ENCODE data around the gene PIGR. TPM values are rescaled to one million over a fixed set of nuclear protein-coding genes. Genes with fewer than 3 reads are reported as not detected.

Gene PIGR
- total RNA-seq, 2 experiments from 2014 or later, result not detected

DNA sequence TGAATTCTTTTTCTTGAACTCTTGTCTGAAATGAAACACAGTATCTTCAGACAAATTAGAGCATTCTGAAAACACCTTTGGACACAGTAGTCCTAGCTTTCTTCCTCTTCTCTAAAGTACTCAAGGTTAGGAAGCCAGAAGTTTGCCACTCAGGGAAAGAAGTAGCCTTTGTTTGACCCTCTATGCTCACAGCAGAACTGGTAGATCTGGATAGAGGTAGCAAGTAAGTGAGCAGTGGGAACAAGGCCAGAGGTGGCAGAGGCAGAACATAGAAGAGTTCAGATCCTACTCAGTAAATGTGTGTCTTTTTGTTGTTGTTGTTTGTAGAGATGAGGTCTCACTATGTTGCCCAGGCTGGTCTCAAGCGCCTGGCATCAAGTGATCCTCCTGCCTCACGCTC lies 7.4 kb upstream of the PIGR start:
- Mint-ChIP-seq H3K27ac (no peak overlapping the region), H3K4me3 (no peak overlapping the region), H3K27me3 (peaks cover 4% of the 10 kb centered on the region), H3K4me1 (peaks cover 19% of the 10 kb centered on the region), H3K36me3 (no peaks in the 10 kb centered on the region), H3K9me3 (no peaks in the 10 kb centered on the region)
- DNase-seq, result no peak
- no peak for ATAC-seq (ENCODE audit: low read depth)
- POLR2A ChIA-PET, result interaction anchor here (1.5 kb wide), 1 partner anchor 32 kb away, joined by 3 read pairs; the partner anchor contains the start of gene FCMR

DNA sequence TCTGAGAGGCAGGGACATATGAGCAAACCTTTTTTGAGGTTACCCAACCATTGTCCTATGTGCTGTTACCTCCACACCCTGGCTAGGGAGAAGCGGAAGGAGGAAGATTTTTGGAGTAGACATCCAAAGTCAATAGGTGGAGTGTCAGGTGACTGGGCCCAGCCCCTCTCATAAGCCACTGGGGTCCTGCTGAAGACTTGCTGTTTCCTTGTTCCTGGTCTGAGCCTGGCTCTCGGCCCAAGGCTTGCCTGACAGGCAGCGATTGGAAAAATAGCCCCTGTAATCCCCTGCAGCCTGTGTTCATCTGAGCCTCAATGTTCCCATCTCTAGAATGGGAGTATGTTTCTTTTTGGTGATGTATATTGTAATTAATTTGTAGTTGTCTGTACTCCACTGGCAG lies 6.9 kb upstream of the PIGR start:
- peaks cover 19% of the 10 kb centered on the region for H3K4me1 Mint-ChIP-seq
- H3K4me3 Mint-ChIP-seq, result no peak overlapping the region
- H3K36me3 Mint-ChIP-seq, result no peaks in the 10 kb centered on the region
- H3K9me3 Mint-ChIP-seq, result no peaks in the 10 kb centered on the region
- DNase-seq, result no peak
- ATAC-seq (ENCODE audit: low read depth), result no peak
- POLR2A ChIA-PET, result interaction anchor here (0.7 kb wide), 1 partner anchor 31 kb away, joined by 3 read pairs; the partner anchor contains the start of gene FCMR
- H3K27ac Mint-ChIP-seq, result no peak overlapping the region
- H3K27me3 Mint-ChIP-seq, result peaks cover 4% of the 10 kb centered on the region

DNA sequence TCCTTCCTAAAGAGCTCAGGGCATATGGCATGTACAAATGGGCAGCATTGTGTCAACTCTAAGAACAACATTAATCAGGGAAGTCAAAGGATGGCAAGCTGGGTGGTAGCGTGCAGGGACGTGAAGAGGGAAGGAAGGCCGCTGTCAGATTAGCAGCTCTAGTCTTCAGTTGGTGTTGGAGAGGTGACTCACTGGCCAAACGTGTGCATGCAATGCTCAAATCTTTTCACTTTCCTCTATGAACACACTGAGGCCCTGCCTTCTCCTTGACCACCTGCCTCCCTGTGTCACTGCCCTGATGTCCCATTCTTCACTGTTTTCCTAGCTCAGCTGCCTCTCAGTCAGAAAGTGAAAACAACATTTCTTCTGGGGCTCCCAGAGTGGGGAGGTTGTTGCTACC lies 5.9 kb upstream of the PIGR start:
- no peak for ATAC-seq (ENCODE audit: low read depth)
- POLR2A ChIA-PET, result no interaction called here
- H3K9me3 Mint-ChIP-seq, result no peaks in the 10 kb centered on the region
- no peak for DNase-seq
- H3K4me3 Mint-ChIP-seq, result no peak overlapping the region
- H3K27ac Mint-ChIP-seq, result no peak overlapping the region
- peaks cover 19% of the 10 kb centered on the region for H3K4me1 Mint-ChIP-seq
- H3K36me3 Mint-ChIP-seq, result no peaks in the 10 kb centered on the region
- H3K27me3 Mint-ChIP-seq, result peaks cover 4% of the 10 kb centered on the region

DNA sequence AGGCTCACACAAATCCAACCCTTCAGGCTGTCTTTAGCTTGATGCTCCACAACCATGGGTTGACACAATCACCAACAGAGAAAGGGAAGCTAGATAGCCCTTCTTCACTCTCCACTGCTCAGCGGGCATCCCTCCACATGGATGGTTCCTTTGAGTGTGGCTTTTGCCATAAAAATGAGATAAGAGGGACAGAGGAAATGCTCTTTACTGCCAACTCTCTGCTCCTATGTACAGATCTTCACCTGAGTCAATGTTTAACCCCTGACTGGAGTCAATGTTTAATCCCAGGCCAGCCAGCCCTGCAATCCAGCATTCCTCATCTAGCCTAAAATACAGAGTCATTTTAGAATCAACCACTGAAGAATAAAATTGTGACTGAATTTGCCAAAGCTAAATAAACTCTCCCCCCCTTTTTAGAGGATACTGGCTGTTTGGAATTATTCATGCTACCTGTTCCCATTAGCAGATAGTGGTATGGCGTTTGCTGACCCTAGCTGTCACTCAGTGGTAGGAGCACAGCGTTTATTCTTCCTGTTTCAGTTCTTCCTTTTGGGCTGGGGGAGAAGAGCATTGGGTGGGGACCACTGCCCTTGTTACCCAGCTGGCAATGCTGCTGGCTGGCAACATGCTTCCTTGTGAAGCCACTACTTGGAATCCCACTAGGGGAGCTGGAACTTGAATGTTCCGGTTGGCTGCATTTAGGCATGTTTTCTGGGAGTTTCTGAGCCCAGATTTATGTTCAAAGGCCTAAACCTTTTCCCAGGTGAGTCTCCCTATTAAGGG lies 5.2 kb upstream of the PIGR start:
- Mint-ChIP-seq H3K4me3 (no peak overlapping the region), H3K27ac (no peak overlapping the region), H3K36me3 (no peaks in the 10 kb centered on the region), H3K9me3 (no peaks in the 10 kb centered on the region), H3K27me3 (peaks cover 4% of the 10 kb centered on the region), H3K4me1 (peaks cover 19% of the 10 kb centered on the region)
- no peak for ATAC-seq (ENCODE audit: low read depth)
- no peak for DNase-seq
- POLR2A ChIA-PET, result no interaction called here

DNA sequence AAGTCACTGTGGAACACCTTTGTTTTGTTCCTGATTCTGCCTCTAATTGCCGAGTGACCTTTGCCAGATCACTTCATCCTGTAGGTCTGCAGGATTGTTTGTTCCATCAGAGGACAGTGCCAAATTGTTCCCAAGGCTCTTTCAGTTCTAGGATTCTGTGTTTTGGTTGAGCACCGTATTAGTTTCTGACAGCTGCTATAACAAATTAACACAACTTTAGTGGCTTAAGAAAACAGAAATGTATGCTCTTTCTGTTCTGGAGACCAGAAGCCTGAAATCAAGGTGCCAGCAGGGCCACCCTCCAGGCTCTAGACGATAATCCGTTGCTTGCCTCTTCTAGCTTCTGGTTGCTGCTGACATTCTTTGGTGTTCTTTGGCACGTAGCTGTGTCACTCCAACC lies 3.4 kb upstream of the PIGR start:
- H3K27me3 Mint-ChIP-seq, result peaks cover 6% of the 10 kb centered on the region
- peaks cover 11% of the 10 kb centered on the region for H3K4me1 Mint-ChIP-seq
- POLR2A ChIA-PET, result no interaction called here
- H3K36me3 Mint-ChIP-seq, result no peaks in the 10 kb centered on the region
- no peak overlapping the region for H3K4me3 Mint-ChIP-seq
- H3K9me3 Mint-ChIP-seq, result no peaks in the 10 kb centered on the region
- no peak overlapping the region for H3K27ac Mint-ChIP-seq
- DNase-seq (no peak), ATAC-seq (ENCODE audit: low read depth) (no peak)

DNA sequence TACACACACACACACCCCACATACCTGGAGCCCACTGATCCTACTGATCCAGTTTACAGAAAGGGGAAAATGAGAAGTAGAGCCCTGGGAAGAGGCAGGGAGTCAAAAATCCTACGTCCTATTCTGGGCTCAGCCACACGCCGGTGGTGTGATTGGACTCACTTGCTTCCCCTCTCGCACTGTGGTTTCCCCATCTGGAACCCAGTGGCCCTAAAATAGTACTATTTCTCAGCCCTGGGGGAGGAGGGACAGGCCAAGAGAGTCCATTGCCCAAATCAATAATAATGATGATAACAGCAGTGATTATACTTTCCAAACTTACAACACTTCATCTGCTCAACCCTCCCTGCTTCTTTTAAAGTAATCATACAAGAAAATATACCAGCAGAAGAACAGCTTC lies 2.9 kb upstream of the PIGR start:
- DNase-seq (no peak), ATAC-seq (ENCODE audit: low read depth) (no peak)
- no peaks in the 10 kb centered on the region for H3K9me3 Mint-ChIP-seq
- peaks cover 7% of the 10 kb centered on the region for H3K4me1 Mint-ChIP-seq
- H3K36me3 Mint-ChIP-seq, result no peaks in the 10 kb centered on the region
- no peak overlapping the region for H3K27ac Mint-ChIP-seq
- POLR2A ChIA-PET, result no interaction called here
- H3K4me3 Mint-ChIP-seq, result no peak overlapping the region
- peaks cover 9% of the 10 kb centered on the region for H3K27me3 Mint-ChIP-seq

DNA sequence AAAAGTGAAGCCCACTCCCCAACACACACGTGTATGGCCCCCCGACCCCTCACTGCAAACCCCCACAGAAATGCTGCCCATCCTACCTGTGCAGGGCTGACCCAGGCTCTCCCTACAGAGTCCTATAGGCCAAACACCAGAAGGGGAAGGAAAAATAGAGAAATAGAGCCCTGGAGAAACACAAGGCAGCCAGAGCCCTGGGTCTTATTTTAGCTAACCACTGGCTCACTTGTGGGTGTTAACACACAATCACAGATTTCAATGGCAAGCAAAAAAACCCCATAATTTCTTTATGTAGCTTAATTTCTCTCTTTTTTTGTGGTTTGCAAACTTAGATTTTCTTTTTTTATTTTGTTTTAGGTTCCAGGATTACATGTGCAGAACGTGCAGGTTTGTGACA lies 989 bp upstream of the PIGR start:
- no peaks in the 10 kb centered on the region for H3K36me3 Mint-ChIP-seq
- peaks cover 17% of the 10 kb centered on the region for H3K27me3 Mint-ChIP-seq
- H3K9me3 Mint-ChIP-seq, result no peaks in the 10 kb centered on the region
- POLR2A ChIA-PET, result no interaction called here
- ATAC-seq (ENCODE audit: low read depth) (no peak), DNase-seq (no peak)
- no peak overlapping the region for H3K4me3 Mint-ChIP-seq
- H3K4me1 Mint-ChIP-seq, result peaks cover 3% of the 10 kb centered on the region
- H3K27ac Mint-ChIP-seq, result no peak overlapping the region

DNA sequence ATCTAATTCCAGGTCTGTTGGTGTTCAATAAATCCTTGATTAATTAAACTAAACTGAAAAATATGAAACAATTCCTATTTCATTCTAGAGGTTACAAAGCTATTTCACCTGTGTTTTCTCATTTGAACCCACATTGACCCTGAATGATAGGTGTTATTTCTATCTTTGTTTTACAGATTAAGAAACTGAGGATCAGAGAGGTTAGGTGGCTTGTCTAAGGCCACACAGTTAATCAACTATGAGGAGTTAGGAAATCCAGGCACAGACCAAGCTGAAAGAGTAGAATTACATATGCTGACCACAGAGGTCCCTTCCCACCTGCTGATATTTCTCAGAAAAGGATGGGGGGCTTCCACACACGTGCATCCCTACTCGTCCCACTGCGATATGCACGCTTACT lies 487 bp downstream of the PIGR start:
- peaks cover 15% of the 10 kb centered on the region for H3K27me3 Mint-ChIP-seq
- no peak overlapping the region for H3K27ac Mint-ChIP-seq
- H3K4me1 Mint-ChIP-seq, result no peaks in the 10 kb centered on the region
- H3K4me3 Mint-ChIP-seq, result no peak overlapping the region
- POLR2A ChIA-PET, result no interaction called here
- DNase-seq, result no peak
- H3K9me3 Mint-ChIP-seq, result no peaks in the 10 kb centered on the region
- no peaks in the 10 kb centered on the region for H3K36me3 Mint-ChIP-seq
- ATAC-seq (ENCODE audit: low read depth), result no peak

DNA sequence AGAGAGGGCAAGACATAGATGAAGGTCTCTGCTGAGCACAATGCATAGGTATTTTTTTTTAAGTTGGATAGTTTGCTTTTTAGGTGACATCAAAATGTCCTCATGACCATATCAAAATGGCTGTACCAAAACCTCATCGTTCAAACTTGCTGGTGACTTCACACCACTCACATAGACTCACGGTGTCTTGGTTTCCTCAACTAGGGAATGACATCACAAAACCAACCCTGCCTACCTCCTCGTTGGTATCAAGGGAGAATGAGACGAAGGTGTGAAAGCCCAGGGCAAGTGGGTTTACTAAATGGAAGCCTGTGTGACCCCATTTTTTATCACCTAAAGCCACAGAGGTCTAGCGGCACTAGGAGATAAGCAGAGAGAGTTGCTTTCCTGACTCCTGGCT lies 1.6 kb downstream of the PIGR start:
- DNase-seq (no peak), ATAC-seq (ENCODE audit: low read depth) (no peak)
- Mint-ChIP-seq H3K27me3 (peaks cover 13% of the 10 kb centered on the region), H3K27ac (no peak overlapping the region), H3K9me3 (no peaks in the 10 kb centered on the region), H3K36me3 (no peaks in the 10 kb centered on the region), H3K4me1 (no peaks in the 10 kb centered on the region), H3K4me3 (no peak overlapping the region)
- POLR2A ChIA-PET, result no interaction called here

DNA sequence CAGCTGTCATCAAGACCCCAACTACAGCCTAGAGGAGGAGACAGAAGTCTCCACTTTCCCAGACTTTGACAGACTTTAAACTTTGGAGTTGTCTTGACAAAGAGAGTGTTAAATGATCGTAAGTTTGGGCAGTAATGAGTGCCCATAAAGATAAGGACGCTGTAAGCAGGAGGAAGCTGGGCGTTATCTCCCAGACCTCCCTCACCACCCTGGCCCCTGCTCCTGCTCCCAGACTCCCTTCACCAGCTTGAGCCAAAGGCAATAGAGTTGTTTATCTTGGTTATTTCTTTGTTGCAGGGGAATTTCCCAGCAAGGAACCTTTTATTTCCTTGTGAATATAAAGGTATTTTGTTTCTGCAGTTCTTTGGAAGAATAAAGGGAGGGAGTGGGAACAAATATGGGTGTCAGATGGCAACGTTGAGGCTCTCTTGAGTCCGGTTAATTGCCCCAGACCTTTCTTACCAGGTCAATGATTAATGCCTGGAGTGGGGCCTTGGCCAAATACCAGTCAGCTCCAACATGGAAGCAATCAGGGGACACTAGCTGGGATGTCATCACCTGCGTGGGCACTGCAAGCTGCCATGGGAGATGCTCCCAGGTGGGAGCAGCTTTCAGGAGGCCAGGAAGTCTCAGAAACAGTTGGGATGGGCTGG lies 4.4 kb downstream of the PIGR start:
- H3K9me3 Mint-ChIP-seq, result no peaks in the 10 kb centered on the region
- POLR2A ChIA-PET, result no interaction called here
- no peaks in the 10 kb centered on the region for H3K4me1 Mint-ChIP-seq
- no peak overlapping the region for H3K4me3 Mint-ChIP-seq
- no peak for ATAC-seq (ENCODE audit: low read depth)
- H3K27me3 Mint-ChIP-seq, result peaks cover 13% of the 10 kb centered on the region
- DNase-seq, result no peak
- H3K36me3 Mint-ChIP-seq, result no peaks in the 10 kb centered on the region
- H3K27ac Mint-ChIP-seq, result no peak overlapping the region

DNA sequence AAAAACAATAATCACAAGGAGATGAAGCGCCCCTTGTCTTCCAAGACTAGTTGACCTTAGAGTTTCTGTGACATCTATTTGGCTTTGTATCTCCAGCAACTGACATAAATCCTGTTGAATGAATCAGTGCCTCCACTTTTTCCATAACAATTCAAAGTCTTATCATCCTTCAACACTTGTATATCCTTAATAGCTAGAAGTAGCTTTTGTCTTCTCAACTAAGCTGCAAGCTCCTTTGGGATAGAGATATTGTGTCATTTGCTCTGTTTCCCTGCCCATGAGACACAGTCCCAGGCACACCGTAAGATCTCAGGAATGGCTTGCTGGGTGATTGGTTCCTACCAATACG lies 5.7 kb downstream of the PIGR start:
- ATAC-seq (ENCODE audit: low read depth) (no peak), DNase-seq (no peak)
- no peak overlapping the region for H3K27ac Mint-ChIP-seq
- H3K4me3 Mint-ChIP-seq, result no peak overlapping the region
- peaks cover 13% of the 10 kb centered on the region for H3K27me3 Mint-ChIP-seq
- POLR2A ChIA-PET, result interaction anchor here (1.5 kb wide), 1 partner anchor 42 kb away, joined by 3 read pairs; no protein-coding TSS in a partner anchor
- H3K9me3 Mint-ChIP-seq, result no peaks in the 10 kb centered on the region
- H3K36me3 Mint-ChIP-seq, result no peaks in the 10 kb centered on the region
- H3K4me1 Mint-ChIP-seq, result peaks cover 3% of the 10 kb centered on the region

DNA sequence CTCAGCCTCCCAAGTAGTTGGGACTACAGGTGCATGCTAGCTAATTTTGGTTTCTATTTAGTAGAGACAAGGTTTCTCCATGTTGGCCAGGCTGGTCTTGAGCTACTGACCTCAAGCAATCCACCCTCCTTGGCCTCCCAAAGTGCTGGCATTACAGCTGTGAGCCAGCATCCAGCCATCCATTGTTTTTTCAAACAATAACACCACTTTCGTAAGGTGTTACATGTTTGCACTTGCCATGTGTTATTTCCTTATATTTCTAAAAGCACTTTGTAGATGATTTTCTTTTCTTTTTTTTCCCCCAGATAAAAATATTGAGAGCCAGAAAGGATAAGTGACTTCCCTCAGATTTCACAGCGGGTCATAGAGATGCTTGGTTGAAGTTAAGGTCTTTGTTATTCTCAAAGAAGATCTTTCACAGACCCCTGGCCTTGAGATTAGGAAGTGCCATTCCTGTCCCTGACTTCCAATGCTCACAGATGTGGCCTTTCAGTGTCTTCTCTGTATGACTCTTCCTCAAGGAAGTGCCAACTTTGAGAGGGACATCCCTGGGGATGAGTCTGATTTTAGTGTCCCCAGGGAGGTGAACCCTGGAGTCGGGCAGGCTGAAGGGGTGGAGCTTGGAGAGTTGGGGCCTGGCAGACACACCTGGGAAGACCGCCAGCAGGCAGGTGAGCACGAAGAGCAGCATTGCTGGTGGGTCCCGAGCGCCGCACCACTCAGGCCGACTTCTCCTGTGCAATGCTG lies 6.3 kb downstream of the PIGR start:
- H3K9me3 Mint-ChIP-seq, result no peaks in the 10 kb centered on the region
- peaks cover 12% of the 10 kb centered on the region for H3K27me3 Mint-ChIP-seq
- DNase-seq (no peak), ATAC-seq (ENCODE audit: low read depth) (no peak)
- no peak overlapping the region for H3K27ac Mint-ChIP-seq
- H3K4me3 Mint-ChIP-seq, result no peak overlapping the region
- POLR2A ChIA-PET, result interaction anchor here (1.5 kb wide), 1 partner anchor 42 kb away, joined by 3 read pairs; no protein-coding TSS in a partner anchor
- peaks cover 5% of the 10 kb centered on the region for H3K4me1 Mint-ChIP-seq
- no peaks in the 10 kb centered on the region for H3K36me3 Mint-ChIP-seq

DNA sequence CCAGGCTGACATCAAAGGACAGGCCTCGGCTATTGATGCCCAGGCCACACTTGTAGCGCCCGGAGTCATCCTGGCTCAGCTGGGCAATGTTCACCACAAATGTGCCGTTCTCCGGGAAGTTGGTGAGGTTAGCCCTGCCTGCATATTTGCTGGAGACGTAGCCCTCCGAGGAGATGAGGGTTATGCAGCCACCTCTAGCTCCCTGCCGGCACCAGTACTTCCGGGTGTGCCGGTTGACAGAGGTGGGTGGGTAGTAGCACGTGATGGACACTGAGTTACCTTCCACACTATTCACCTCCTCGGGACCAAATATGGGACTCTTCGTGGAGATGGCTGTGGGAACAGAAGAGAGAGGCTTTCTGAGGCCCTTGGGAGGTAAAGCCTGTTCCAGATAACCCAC lies 7.1 kb downstream of the PIGR start:
- H3K4me1 Mint-ChIP-seq, result peaks cover 5% of the 10 kb centered on the region
- no peak overlapping the region for H3K27ac Mint-ChIP-seq
- no peaks in the 10 kb centered on the region for H3K36me3 Mint-ChIP-seq

DNA sequence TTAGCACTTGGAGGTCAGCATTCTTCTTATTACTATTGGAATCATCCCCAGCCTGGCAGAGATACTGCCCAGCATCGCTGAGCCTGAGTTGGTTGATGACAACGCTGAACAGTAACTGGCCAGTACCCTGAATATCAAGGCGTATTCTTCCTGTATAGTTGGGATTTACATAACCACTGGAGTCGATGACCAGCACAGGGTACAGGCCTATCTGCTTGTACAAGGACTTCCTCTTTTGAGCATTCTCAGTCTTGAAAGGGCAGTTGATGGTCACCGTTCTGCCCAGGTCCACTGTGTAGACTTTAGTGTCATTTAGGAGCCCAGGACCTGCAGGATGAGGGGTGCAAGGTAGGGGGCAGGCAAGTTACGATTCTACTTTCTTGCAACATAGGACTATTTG lies 8.8 kb downstream of the PIGR start:
- H3K4me3 Mint-ChIP-seq, result no peak overlapping the region
- ATAC-seq (ENCODE audit: low read depth) (no peak), DNase-seq (no peak)
- POLR2A ChIA-PET, result no interaction called here
- no peaks in the 10 kb centered on the region for H3K9me3 Mint-ChIP-seq
- H3K36me3 Mint-ChIP-seq, result no peaks in the 10 kb centered on the region
- no peaks in the 10 kb centered on the region for H3K27me3 Mint-ChIP-seq
- no peak overlapping the region for H3K27ac Mint-ChIP-seq
- H3K4me1 Mint-ChIP-seq, result peaks cover 5% of the 10 kb centered on the region

More for the DNA sequence above, 7.1 kb downstream of the PIGR start:
- ATAC-seq (ENCODE audit: low read depth) (no peak), DNase-seq (no peak)
- Mint-ChIP-seq H3K4me3 (no peak overlapping the region), H3K9me3 (no peaks in the 10 kb centered on the region), H3K27me3 (peaks cover 8% of the 10 kb centered on the region)
- POLR2A ChIA-PET, result interaction anchor here (1.5 kb wide), 1 partner anchor 43 kb away, joined by 3 read pairs; no protein-coding TSS in a partner anchor

Data from activated naive CD8-positive, alpha-beta T cell treated with anti-CD3 and anti-CD28 coated beads, Interleukin-2, amount 10 ng/mL, durations not matched to agents 7 days and 5 days (primary cell).